ENCODE results near the gene ANTXR1. TPM values are rescaled to one million over a fixed set of nuclear protein-coding genes. Genes with fewer than 3 reads are reported as not detected.

Gene ANTXR1
- total and polyA plus RNA-seq, 9 of the 15 experiments (the other 6 are each of a cell fraction or from before 2014, with no cell fraction given) = 0.07 to 1.00 (median 0.54) TPM

GRCh38 chr2:69221960-69222751 lies 209.2 kb downstream of the ANTXR1 start (continued):
- TF ChIP-seq MGA (IDR thresholded peaks at IDR 0.05) = no peak
- TF ChIP-seq ZNF518B (CRISPR knock-in tag; IDR thresholded peaks at IDR 0.05) = no peak
- no peak for TF ChIP-seq ILK (tag; IDR thresholded peaks at IDR 0.05; ENCODE audit: borderline replicate concordance, low read depth)
- TF ChIP-seq KLF16 (IDR thresholded peaks at IDR 0.05) = no peak
- TF ChIP-seq ZNF668 (CRISPR knock-in tag; IDR thresholded peaks at IDR 0.05) = no peak
